K562 (cell line): ENCODE measurements around the gene PTGES3. TPM values are rescaled to one million over a fixed set of nuclear protein-coding genes. Genes with fewer than 3 reads are reported as not detected.
A peak's percentile ranks its signal among the peaks of the same experiment; 100 is the strongest.

ENCODE experiments used
- LEF1 ChIP-seq: fragments of 450-650 bp; IDR thresholded peaks from 2 replicates; pipeline ENCODE4 v1.6.1; 2016; ENCODE audit warnings: mild to moderate bottlenecking
- polyA plus RNA-seq, 8 experiments: library from polyadenylated mRNA; depleted of rRNA in 4 of 8; stranded (reverse) in 5 of 8; unstranded in 3 of 8; fragments of >200 nt; fragmentation: Nextera tagmentation in 2 of 8; fragmentation: Illumina TruSeq in 1 of 8; extraction: Ambion mirVana in 2 of 8; extraction: Trizol in 1 of 8; gene quantifications; 2 replicates each; pipeline versions ENCODE4 v1.2.1 to v1.2.3, GENCODE V29; 2011 to 2014; ENCODE audit warnings: inconsistent platforms in 1 of 8, missing spikeins in 1 of 8
- total RNA-seq, 7 experiments: library from RNA; depleted of rRNA in 6 of 7; stranded (reverse); fragments of >200 nt in 6 of 7; fragmentation: Illumina TruSeq in 2 of 7; extraction: Trizol in 2 of 7; gene quantifications; 2 replicates each; pipeline versions ENCODE4 v1.2.1 to v1.2.3, GENCODE V29; 2011 to 2021; ENCODE audit warnings: low replicate concordance in 1 of 7
- TF ChIP-seq, protein P1 (sequence below): fragments of 150-350 bp; conservative IDR thresholded peaks from 2 replicates; pipeline ENCODE4 v1.6.1; 2014; ENCODE audit warnings: low read length
- TF ChIP-seq, protein P2 (sequence below): sonication (generic); formaldehyde crosslinking; IDR thresholded peaks from 2 replicates; pipeline ENCODE4 v1.8.1; 2023; ENCODE audit warnings: mild to moderate bottlenecking, missing genetic modification reagents, moderate library complexity
- TF ChIP-seq, protein P3 (sequence below), 2 experiments: fragments of 450-650 bp; IDR thresholded peaks; 2 replicates each; pipeline ENCODE4 v1.6.1; 2016
- TF ChIP-seq, protein P4 (sequence below): fragments of 450-650 bp; IDR thresholded peaks from one replicate; pipeline ENCODE4 v1.6.1; 2018; ENCODE audit warnings: mild to moderate bottlenecking, moderate library complexity; ENCODE audit not compliant: partially characterized antibody

PTGES3 gene
- total and polyA plus RNA-seq, 9 of the 15 experiments (the other 6 are each of a cell fraction or from before 2014, with no cell fraction given): 163 to 501 (median 213) TPM

DNA sequence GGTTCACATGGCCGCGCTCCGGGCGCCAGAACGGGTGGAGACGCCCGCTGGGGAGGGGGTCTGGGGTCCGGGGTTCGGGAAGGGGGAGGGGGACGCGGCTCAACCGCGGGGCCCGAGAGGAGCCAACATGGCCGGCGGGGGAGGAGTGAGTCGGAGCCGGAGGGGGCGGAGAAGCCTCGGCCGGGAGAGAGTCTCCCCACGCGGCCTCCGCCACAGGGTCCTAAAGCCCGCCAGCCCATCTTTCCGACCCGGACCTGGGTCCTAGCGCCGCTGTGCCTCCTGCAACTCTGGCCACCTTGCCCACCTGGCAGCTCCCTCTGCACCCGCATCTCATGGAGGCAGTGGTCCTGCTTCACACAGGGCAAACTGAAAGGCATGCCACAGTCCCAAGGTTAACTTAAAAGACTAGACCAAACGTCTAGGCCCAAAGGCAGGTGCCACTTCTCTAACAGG, 57.9 kb downstream of the PTGES3 start, which contains the start of gene BAZ2A (continued):
- TF ChIP-seq, protein P1, sequence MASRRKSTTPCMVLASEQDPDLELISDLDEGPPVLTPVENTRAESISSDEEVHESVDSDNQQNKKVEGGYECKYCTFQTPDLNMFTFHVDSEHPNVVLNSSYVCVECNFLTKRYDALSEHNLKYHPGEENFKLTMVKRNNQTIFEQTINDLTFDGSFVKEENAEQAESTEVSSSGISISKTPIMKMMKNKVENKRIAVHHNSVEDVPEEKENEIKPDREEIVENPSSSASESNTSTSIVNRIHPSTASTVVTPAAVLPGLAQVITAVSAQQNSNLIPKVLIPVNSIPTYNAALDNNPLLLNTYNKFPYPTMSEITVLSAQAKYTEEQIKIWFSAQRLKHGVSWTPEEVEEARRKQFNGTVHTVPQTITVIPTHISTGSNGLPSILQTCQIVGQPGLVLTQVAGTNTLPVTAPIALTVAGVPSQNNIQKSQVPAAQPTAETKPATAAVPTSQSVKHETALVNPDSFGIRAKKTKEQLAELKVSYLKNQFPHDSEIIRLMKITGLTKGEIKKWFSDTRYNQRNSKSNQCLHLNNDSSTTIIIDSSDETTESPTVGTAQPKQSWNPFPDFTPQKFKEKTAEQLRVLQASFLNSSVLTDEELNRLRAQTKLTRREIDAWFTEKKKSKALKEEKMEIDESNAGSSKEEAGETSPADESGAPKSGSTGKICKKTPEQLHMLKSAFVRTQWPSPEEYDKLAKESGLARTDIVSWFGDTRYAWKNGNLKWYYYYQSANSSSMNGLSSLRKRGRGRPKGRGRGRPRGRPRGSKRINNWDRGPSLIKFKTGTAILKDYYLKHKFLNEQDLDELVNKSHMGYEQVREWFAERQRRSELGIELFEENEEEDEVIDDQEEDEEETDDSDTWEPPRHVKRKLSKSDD: no peak
- TF ChIP-seq, protein P2, sequence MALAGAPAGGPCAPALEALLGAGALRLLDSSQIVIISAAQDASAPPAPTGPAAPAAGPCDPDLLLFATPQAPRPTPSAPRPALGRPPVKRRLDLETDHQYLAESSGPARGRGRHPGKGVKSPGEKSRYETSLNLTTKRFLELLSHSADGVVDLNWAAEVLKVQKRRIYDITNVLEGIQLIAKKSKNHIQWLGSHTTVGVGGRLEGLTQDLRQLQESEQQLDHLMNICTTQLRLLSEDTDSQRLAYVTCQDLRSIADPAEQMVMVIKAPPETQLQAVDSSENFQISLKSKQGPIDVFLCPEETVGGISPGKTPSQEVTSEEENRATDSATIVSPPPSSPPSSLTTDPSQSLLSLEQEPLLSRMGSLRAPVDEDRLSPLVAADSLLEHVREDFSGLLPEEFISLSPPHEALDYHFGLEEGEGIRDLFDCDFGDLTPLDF (CRISPR knock-in tag): no peak
- TF ChIP-seq, protein P3, sequence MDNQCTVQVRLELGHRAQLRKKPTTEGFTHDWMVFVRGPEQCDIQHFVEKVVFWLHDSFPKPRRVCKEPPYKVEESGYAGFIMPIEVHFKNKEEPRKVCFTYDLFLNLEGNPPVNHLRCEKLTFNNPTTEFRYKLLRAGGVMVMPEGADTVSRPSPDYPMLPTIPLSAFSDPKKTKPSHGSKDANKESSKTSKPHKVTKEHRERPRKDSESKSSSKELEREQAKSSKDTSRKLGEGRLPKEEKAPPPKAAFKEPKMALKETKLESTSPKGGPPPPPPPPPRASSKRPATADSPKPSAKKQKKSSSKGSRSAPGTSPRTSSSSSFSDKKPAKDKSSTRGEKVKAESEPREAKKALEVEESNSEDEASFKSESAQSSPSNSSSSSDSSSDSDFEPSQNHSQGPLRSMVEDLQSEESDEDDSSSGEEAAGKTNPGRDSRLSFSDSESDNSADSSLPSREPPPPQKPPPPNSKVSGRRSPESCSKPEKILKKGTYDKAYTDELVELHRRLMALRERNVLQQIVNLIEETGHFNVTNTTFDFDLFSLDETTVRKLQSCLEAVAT (IDR thresholded peaks at IDR 0.05): peak; percentile 73 to 97; a peak in 3 of 4 replicates
- TF ChIP-seq, protein P4, sequence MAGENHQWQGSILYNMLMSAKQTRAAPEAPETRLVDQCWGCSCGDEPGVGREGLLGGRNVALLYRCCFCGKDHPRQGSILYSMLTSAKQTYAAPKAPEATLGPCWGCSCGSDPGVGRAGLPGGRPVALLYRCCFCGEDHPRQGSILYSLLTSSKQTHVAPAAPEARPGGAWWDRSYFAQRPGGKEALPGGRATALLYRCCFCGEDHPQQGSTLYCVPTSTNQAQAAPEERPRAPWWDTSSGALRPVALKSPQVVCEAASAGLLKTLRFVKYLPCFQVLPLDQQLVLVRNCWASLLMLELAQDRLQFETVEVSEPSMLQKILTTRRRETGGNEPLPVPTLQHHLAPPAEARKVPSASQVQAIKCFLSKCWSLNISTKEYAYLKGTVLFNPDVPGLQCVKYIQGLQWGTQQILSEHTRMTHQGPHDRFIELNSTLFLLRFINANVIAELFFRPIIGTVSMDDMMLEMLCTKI: no peak
- TF ChIP-seq LEF1: 0 out of 2 replicates have a peak, but pooled peaks have one; percentile 37
